NCI-H2227 (cell line): ENCODE data around the gene DHX57.

Source experiments
- DNase-seq: peaks from one replicate; lab custom pipeline; 2025; ENCODE audit not compliant: unreplicated experiment; lab: John Stamatoyannopoulos, UW

Gene DHX57

GRCh38 chr2:38875576-38876367 is at the start of gene DHX57, which contains the start of gene MORN2:
DHX57 (minus strand) TSS chr2:38875934; CDS start chr2:38868405, 7,529 bp downstream.
MORN2 (plus strand) TSS chr2:38875976.
- peak; percentile 85 for DNase-seq

- no peak for DNase-seq
Measured at GRCh38 chr2:38922902-38923301, 47.2 kb upstream of the DHX57 start.

- DNase-seq, result no peak
Measured at GRCh38 chr2:38922389-38922788, 46.7 kb upstream of the DHX57 start.

GRCh38 chr2:38912619-38913018 is 36.9 kb upstream of the DHX57 start:
- no peak for DNase-seq

- no peak for DNase-seq
Measured at GRCh38 chr2:38911191-38911590, 35.5 kb upstream of the DHX57 start.

- no peak for DNase-seq
Measured at GRCh38 chr2:38909872-38910271, 34.1 kb upstream of the DHX57 start.

GRCh38 chr2:38907743-38908562 is 32.2 kb upstream of the DHX57 start:
- no peak for DNase-seq

- no peak for DNase-seq
Measured at GRCh38 chr2:38907242-38907641, 31.5 kb upstream of the DHX57 start.

GRCh38 chr2:38905251-38905650 is 29.5 kb upstream of the DHX57 start:
- DNase-seq, result no peak

- no peak for DNase-seq
Measured at GRCh38 chr2:38900726-38901125, 25.0 kb upstream of the DHX57 start.

GRCh38 chr2:38898256-38898655 is 22.5 kb upstream of the DHX57 start:
- no peak for DNase-seq

GRCh38 chr2:38892819-38893218 is 17.1 kb upstream of the DHX57 start:
- no peak for DNase-seq

- no peak for DNase-seq
Measured at GRCh38 chr2:38889575-38889974, 13.8 kb upstream of the DHX57 start, which contains the start of gene ARHGEF33. ARHGEF33 (plus strand) TSS chr2:38889875; CDS start chr2:38919448, 29,573 bp downstream.

- no peak for DNase-seq
Measured at GRCh38 chr2:38889045-38889444, 13.3 kb upstream of the DHX57 start.

- no peak for DNase-seq
Measured at GRCh38 chr2:38887902-38888554, 12.3 kb upstream of the DHX57 start.

GRCh38 chr2:38887347-38887746 is 11.6 kb upstream of the DHX57 start:
- DNase-seq, result no peak

GRCh38 chr2:38886063-38886462 is 10.3 kb upstream of the DHX57 start:
- DNase-seq, result no peak

GRCh38 chr2:38876407-38876806 is 673 bp upstream of the DHX57 start:
- DNase-seq, result peak; percentile 13

GRCh38 chr2:38875227-38875575 is 533 bp downstream of the DHX57 start:
- DNase-seq, result peak; percentile 60

GRCh38 chr2:38873763-38874162 is 2.0 kb downstream of the DHX57 start:
- no peak for DNase-seq

GRCh38 chr2:38871432-38871831 is 4.3 kb downstream of the DHX57 start:
- DNase-seq, result no peak
